ENCODE measurements around the gene E2F6.

The E2F6 gene

GRCh38 chr2:11435036-11435435, 30.9 kb downstream of the E2F6 start:
- POLR2A ChIA-PET: no interaction called here
- DNase-seq (ENCODE audit: extremely low spot score): no peak
- CTCF ChIA-PET: no interaction called here
- no peak for TF ChIP-seq CTCF (IDR thresholded peaks at IDR 0.05; ENCODE audit: control extremely low read depth, extremely low read depth, low read depth, missing control alignments)

GRCh38 chr2:11434443-11434842, 31.5 kb downstream of the E2F6 start:
- ChIA-PET CTCF (interaction anchor here (1.2 kb wide), 1 partner anchor 29 kb away, joined by 3 read pairs; no protein-coding TSS in a partner anchor), POLR2A (no interaction called here)
- DNase-seq (ENCODE audit: extremely low spot score): no peak
- TF ChIP-seq CTCF (IDR thresholded peaks at IDR 0.05; ENCODE audit: control extremely low read depth, extremely low read depth, low read depth, missing control alignments): no peak

- ChIA-PET POLR2A (no interaction called here), CTCF (interaction anchor here (1.2 kb wide), 1 partner anchor 29 kb away, joined by 3 read pairs; no protein-coding TSS in a partner anchor)
- no peak for DNase-seq (ENCODE audit: extremely low spot score)
These were observed 32.1 kb downstream of the E2F6 start for GRCh38 chr2:11433822-11434221.

GRCh38 chr2:11430729-11431128, 35.2 kb downstream of the E2F6 start:
- POLR2A ChIA-PET: no interaction called here
- no peak for TF ChIP-seq CTCF (IDR thresholded peaks at IDR 0.05; ENCODE audit: control extremely low read depth, extremely low read depth, low read depth, missing control alignments)

More at GRCh38 chr2:11433822-11434221, 32.1 kb downstream of the E2F6 start:
- TF ChIP-seq CTCF (IDR thresholded peaks at IDR 0.05; ENCODE audit: control extremely low read depth, extremely low read depth, low read depth, missing control alignments): no peak

GRCh38 chr2:11427224-11427623, 38.7 kb downstream of the E2F6 start:
- DNase-seq (ENCODE audit: extremely low spot score): no peak
- CTCF ChIA-PET: no interaction called here
- POLR2A ChIA-PET: no interaction called here
- TF ChIP-seq CTCF (IDR thresholded peaks at IDR 0.05; ENCODE audit: control extremely low read depth, extremely low read depth, low read depth, missing control alignments): no peak

More at GRCh38 chr2:11430729-11431128, 35.2 kb downstream of the E2F6 start:
- CTCF ChIA-PET: interaction anchor here (1.5 kb wide), 1 partner anchor 46 kb away, joined by 4 read pairs; no protein-coding TSS in a partner anchor
- no peak for DNase-seq (ENCODE audit: extremely low spot score)

GRCh38 chr2:11422901-11423435, 43.0 kb downstream of the E2F6 start:
- TF ChIP-seq CTCF (IDR thresholded peaks at IDR 0.05; ENCODE audit: control extremely low read depth, extremely low read depth, low read depth, missing control alignments): no peak
- ChIA-PET POLR2A (no interaction called here), CTCF (interaction anchor here (1.2 to 2.0 kb wide), 3 partner anchors 11 to 45 kb away, joined by 3 to 7 read pairs (median 3); no protein-coding TSS in a partner anchor)
- DNase-seq (ENCODE audit: extremely low spot score): no peak
